Raji (cell line): Measurements from ENCODE around the gene UTF1.

Source experiments
- POLR2A ChIP-seq: IDR thresholded peaks from 2 replicates; pipeline ENCODE4 v1.6.1; 2011; ENCODE audit warnings: low read depth, low read length, control low read depth; ENCODE audit not compliant: insufficient read depth

Gene UTF1

DNA sequence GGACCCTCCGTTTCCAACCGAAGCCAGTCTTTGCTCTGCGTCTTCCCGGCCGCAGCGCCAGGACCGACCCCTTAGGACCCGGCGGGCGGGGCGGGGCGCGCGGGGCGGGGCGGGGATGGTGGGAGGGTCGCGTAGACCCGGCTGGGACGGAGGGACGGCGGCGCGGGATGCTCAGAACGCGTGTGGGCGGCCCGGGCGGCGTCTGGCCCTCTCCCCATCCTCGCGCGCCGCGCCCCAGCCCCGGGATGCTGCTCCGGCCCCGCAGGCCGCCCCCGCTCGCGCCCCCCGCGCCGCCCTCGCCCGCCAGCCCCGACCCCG lies at the start of gene UTF1:
TSS of gene UTF1 (plus strand) at position 174 of the 318 bp plus-strand sequence. CDS start at position 246, 72 bp downstream.
- no peak for TF ChIP-seq POLR2A

- TF ChIP-seq POLR2A: no peak
Observed at GRCh38 chr10:133180965-133181639, 48.9 kb upstream of the UTF1 start.

DNA sequence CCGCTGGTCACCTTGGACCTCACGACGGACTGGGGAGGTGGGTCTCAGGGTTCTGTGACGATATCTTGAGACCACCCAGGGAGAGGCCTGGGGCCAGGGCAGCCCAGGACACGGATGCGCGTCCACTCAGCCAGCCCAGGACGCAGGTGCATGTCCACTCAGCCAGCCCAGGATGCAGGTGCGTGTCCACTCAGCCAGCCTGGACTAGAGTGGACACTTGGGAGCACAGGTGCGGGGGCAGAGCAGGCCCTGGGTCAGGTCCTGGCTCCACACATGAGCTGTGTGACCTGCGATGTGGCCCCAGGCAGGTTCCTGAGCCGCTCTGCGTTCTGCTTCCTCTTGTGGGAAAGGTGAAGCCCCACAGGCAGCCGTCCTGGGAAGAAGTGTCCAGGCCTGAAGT lies 47.8 kb upstream of the UTF1 start:
- no peak for TF ChIP-seq POLR2A

- no peak for TF ChIP-seq POLR2A
Observed at GRCh38 chr10:133182791-133183645, 47.0 kb upstream of the UTF1 start.

GRCh38 chr10:133183646-133184378 lies 46.2 kb upstream of the UTF1 start:
- no peak for TF ChIP-seq POLR2A

- no peak for TF ChIP-seq POLR2A
Observed at GRCh38 chr10:133184591-133185244, 45.3 kb upstream of the UTF1 start.

DNA sequence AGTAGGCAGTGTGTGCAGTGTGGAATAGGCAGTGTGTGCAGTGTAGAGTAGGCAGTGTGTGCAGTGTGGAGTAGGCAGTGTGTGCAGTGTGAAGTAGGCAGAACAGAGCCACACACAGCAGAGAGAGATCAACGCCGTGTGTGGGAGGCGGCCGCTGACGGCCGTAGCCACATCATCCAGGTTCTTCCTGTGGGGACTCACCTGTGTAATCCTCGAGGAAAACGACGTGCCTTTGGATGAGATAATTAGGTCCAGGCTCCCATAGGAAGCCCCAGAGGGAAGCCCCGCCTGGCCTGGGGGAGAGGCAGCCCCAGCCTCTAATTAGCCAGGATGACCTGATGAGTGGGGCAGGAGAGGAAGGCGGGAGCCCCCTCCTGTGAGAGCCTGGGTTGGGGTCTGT lies 44.6 kb upstream of the UTF1 start:
- no peak for TF ChIP-seq POLR2A

DNA sequence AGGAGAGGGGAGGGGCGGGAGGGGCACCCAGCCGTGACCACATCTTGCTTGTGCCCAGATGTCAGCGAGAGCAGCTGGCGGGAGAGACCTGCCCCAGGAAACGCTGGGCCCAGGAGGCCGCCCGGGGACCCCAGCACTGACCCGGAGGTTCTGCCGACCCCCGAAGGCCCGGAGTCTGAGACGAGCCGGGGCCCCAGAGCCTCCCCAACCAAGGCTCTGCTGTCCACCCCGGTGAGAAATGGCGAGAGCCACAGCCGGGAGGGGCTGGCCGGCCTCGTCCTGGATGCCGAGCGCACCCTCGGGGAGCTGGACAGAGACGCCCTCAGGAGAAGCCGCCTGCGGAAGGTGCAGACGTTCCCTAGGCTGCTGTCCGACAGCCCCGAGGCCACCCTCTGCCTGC lies 44.1 kb upstream of the UTF1 start:
- TF ChIP-seq POLR2A: no peak

DNA sequence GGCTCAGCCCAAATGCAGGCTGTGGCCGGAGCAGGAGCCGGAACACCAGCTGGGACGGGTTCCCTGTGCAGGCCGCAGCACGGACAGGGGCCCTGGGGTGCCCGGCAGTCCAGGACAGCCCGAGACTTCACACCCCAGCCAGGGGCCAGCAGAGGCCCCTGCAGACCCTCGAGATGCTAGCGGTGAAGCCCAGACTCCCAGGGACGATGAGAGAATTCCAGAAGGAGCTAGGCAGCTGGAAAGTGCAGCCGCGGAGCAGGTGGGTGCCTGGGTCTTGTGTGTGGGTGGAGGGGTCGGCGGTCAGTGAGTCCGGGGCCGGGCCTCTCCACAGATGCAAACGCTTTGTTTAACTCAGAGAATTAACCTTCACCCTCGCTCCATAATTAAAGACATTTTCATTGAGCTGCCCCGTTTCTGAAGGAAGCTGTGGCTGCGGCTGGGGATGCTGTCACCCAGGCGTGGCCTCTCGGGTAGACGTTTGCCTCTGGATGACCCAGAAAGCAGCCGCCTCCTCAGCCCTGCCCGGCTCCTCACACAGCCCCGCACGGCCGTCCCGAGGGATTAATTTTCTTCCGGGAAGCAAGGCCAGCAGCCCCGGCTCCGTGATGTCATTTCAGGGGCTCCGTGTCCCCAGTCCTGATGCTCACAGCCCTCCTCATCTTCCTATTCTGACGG lies 43.5 kb upstream of the UTF1 start:
- no peak for TF ChIP-seq POLR2A

DNA sequence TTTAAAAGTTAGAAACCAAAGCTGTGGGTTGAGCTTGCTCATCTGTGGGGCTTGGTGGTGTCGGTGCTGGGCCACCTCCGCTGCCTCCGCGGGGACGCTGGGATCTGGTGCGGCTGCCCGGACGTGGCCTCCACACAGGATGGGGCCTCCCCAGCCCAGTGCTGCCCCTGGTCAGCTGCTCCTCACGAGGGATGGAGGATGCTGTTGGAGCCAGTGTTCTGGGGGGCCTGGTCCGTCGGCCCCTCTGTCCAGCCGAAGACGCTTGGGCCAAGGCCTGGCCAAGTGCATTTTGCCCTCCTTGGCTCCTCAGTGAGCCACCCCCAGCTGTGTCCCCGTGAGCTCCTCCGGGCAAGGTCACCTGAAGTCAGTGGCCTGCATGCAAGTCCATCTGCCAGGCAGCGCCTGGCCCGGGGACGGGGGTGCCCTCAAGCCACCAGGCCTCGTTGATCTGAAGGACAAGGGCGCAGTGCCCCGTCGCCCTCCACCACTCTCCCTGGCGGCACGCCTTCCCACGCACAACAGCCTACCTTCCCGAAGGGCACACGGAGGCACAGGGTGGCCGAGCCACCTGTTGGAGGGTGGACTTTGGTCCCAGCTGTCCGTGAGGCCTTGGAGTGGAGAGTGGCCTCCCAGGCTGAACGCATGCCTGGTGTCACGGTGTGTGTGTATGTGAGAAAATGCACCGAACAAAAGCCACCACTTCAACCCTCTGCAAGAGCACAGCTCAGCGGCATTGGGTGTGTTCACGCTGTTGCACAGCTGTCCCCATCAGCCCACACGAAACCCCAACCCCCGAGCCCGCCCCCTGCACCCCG lies 42.7 kb upstream of the UTF1 start:
- no peak for TF ChIP-seq POLR2A

- TF ChIP-seq POLR2A: no peak
Observed at GRCh38 chr10:133187906-133188681, 41.9 kb upstream of the UTF1 start.

GRCh38 chr10:133189256-133189655 lies 40.8 kb upstream of the UTF1 start:
- no peak for TF ChIP-seq POLR2A

DNA sequence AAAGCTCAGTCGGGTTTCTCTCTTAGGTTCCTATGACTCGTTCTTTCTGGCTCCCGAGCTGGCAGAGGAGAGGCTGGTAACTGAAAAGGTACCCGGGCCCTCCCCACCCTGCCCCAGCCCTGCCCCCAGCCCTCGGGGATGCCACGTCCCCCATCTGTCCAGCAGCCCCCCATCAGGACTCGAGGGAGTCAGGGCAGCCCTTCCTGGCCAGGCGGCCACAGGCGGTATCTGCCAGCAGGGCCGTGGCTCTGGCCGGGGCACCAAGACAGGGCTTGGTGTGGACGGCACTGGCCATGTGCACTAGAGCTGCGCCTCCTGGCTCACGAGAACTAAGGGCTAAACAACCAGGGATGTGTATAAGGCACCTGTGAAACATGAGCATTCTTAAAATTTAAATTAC lies 40.3 kb upstream of the UTF1 start:
- TF ChIP-seq POLR2A: no peak

DNA sequence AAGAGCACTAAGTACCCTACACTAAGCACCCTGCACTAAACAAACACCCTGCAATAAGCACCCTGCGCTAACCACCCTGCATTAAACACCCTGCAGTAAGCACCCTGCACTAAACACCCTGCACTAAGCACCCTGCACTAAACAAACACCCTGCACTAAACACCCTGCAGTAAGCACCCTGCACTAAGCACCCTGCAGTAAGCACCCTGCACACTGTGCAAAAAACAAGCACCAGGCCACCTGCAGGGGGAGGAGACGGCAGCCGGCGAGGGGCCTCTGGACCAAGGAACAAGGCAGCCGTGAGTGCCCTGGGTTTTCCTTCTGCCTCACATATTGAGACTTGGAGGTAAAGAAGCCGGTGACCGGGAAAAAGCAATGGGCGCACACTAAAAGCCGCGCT lies 39.8 kb upstream of the UTF1 start:
- no peak for TF ChIP-seq POLR2A

- TF ChIP-seq POLR2A: no peak
Observed at GRCh38 chr10:133191651-133192050, 38.4 kb upstream of the UTF1 start.
